Measurements from ENCODE around the gene CCDC7. TPM values are rescaled to one million over a fixed set of nuclear protein-coding genes. Genes with fewer than 3 reads are reported as not detected.
"Not testable (repeated sequence)": the region's sequence is repeated elsewhere in the genome, so short reads cannot be mapped to it uniquely, and the experiment has no call there.

Gene CCDC7
- 5.2 and 6.9 TPM in 2 replicates for total RNA-seq (2021)
- percentile 45 among the genes with signal in this experiment for Bru-seq, nascent RNA
- percentile 55 among the genes with signal in this experiment for BruChase-seq, experiment 1, labeled RNA remaining after a 2-hour chase
- percentile 34 among the genes with signal in this experiment for BruChase-seq, experiment 2, labeled RNA remaining after a 6-hour chase
- long read RNA-seq, partial matches to known transcripts = 0 of 1 reads
- long read RNA-seq, other reads (novel, unspliced or antisense) = 1 of 1 reads

- Histone ChIP-seq H3K79me2 (ENCODE audit: low read depth) (no peaks in the 10 kb centered on the region), H3K27ac (peak within 1 kb of the TSS; percentile 78), H3K4me2 (peak within 1 kb of the TSS; percentile 95), H4K20me1 (ENCODE audit: insufficient read depth) (no peaks in the 10 kb centered on the region), H3K36me3 (ENCODE audit: low read depth) (no peaks in the 10 kb centered on the region), H3F3A (ENCODE audit: insufficient read depth, low read depth) (peaks cover 5% of the 10 kb centered on the region; the same call in 1 of the 2 replicates), H3K9me3 (ENCODE audit: insufficient read depth, low read depth) (no peaks in the 10 kb centered on the region), H2AFZ (peak within 1 kb of the TSS; percentile 97), H3K9me2 (ENCODE audit: insufficient read depth) (no peaks in the 10 kb centered on the region), H3K4me3 (peak within 1 kb of the TSS; percentile 91), H3K27me3 (ENCODE audit: insufficient read depth, low read depth) (no peaks in the 10 kb centered on the region), H3K4me1 (replicated peaks; ENCODE audit: insufficient read depth) (peaks cover 7% of the 10 kb centered on the region; the same call in 1 of the 2 replicates)
- TSS peak; percentile 82 for BruUV-seq (replicated peaks)
- intact Hi-C loops (cut with micrococcal nuclease; ENCODE audit: unreplicated experiment) = loop anchor here (1.0 to 5.0 kb wide), 5 partner anchors 67 to 563 kb away; partner anchors contain the start of genes EPC1 and ITGB1
- TF ChIP-seq CTCF (conservative IDR thresholded peaks at IDR 0.05) = peak; percentile 30; the same call in 1 of the 2 replicates
- TF ChIP-seq EZH2 (IDR thresholded peaks at IDR 0.05; ENCODE audit: low read depth) = no peak
- DNase-seq = peak; percentile 70 to 84
- CTCF ChIA-PET = interaction anchor here (0.7 kb wide), 2 partner anchors 67 to 775 kb away, joined by 3 read pairs; no protein-coding TSS in a partner anchor
- POLR2A ChIA-PET (ENCODE audit: unreplicated experiment) = interaction anchor here (0.7 kb wide), 2 partner anchors 67 to 1437 kb away, joined by 4 to 12 read pairs; no protein-coding TSS in a partner anchor
Observed at GRCh38 chr10:32445740-32446535, at the start of gene CCDC7. CCDC7 (plus strand) TSS chr10:32446140; CDS start chr10:32451643, 5,503 bp downstream.

- H4K20me1 ChIP-seq (ENCODE audit: insufficient read depth); H3K27me3 ChIP-seq (ENCODE audit: insufficient read depth, low read depth); POLR2A ChIA-PET (ENCODE audit: unreplicated experiment); DNase-seq; H3K79me2 ChIP-seq (ENCODE audit: low read depth); H3K36me3 ChIP-seq (ENCODE audit: low read depth); H3K27ac ChIP-seq; H3K9me3 ChIP-seq (ENCODE audit: insufficient read depth, low read depth); H3K4me2 ChIP-seq; H3K4me3 ChIP-seq; CTCF ChIA-PET; H3F3A ChIP-seq (ENCODE audit: insufficient read depth, low read depth); H3K4me1 ChIP-seq (replicated peaks; ENCODE audit: insufficient read depth); BruUV-seq (replicated peaks); intact Hi-C loops (cut with micrococcal nuclease; ENCODE audit: unreplicated experiment); H3K9me2 ChIP-seq (ENCODE audit: insufficient read depth); H2AFZ ChIP-seq: not testable (repeated sequence)
Observed at GRCh38 chr10:32397163-32397562, 48.8 kb upstream of the CCDC7 start.

- H4K20me1 ChIP-seq (ENCODE audit: insufficient read depth); H3K27ac ChIP-seq; DNase-seq; intact Hi-C loops (cut with micrococcal nuclease; ENCODE audit: unreplicated experiment); H3K27me3 ChIP-seq (ENCODE audit: insufficient read depth, low read depth); H3K36me3 ChIP-seq (ENCODE audit: low read depth); CTCF ChIA-PET; BruUV-seq (replicated peaks); H3K4me2 ChIP-seq; H3K79me2 ChIP-seq (ENCODE audit: low read depth); H3K9me3 ChIP-seq (ENCODE audit: insufficient read depth, low read depth); H3K4me1 ChIP-seq (replicated peaks; ENCODE audit: insufficient read depth); H3F3A ChIP-seq (ENCODE audit: insufficient read depth, low read depth); H3K4me3 ChIP-seq; POLR2A ChIA-PET (ENCODE audit: unreplicated experiment); H3K9me2 ChIP-seq (ENCODE audit: insufficient read depth); H2AFZ ChIP-seq: not testable (repeated sequence)
Observed at GRCh38 chr10:32399720-32400119, 46.2 kb upstream of the CCDC7 start.

GRCh38 chr10:32400961-32401360, 45.0 kb upstream of the CCDC7 start:
- H3K9me3 ChIP-seq (ENCODE audit: insufficient read depth, low read depth) = no peaks in the 10 kb centered on the region
- no peaks in the 10 kb centered on the region for H3K79me2 ChIP-seq (ENCODE audit: low read depth)
- H3F3A ChIP-seq (ENCODE audit: insufficient read depth, low read depth) = no peaks in the 10 kb centered on the region
- no peaks in the 10 kb centered on the region for H3K4me1 ChIP-seq (replicated peaks; ENCODE audit: insufficient read depth)
- H3K9me2 ChIP-seq (ENCODE audit: insufficient read depth) = no peaks in the 10 kb centered on the region
- DNase-seq = no peak
- TF ChIP-seq CTCF (conservative IDR thresholded peaks at IDR 0.05) = no peak
- no peak for TF ChIP-seq EZH2 (IDR thresholded peaks at IDR 0.05; ENCODE audit: low read depth)
- no peak overlapping the region for H3K4me3 ChIP-seq
- no peaks in the 10 kb centered on the region for H3K27me3 ChIP-seq (ENCODE audit: insufficient read depth, low read depth)
- H3K4me2 ChIP-seq = no peak overlapping the region
- H2AFZ ChIP-seq = no peak overlapping the region
- ChIA-PET CTCF (no interaction called here), POLR2A (ENCODE audit: unreplicated experiment) (no interaction called here)
- H3K27ac ChIP-seq = no peak overlapping the region
- no peaks in the 10 kb centered on the region for H4K20me1 ChIP-seq (ENCODE audit: insufficient read depth)
- no TSS peak for BruUV-seq (replicated peaks)
- intact Hi-C loops (cut with micrococcal nuclease; ENCODE audit: unreplicated experiment) = no loop called here
- H3K36me3 ChIP-seq (ENCODE audit: low read depth) = no peaks in the 10 kb centered on the region
